ENCODE results near the gene PLCG2.
"Not testable (repeated sequence)": the region's sequence is repeated elsewhere in the genome, so short reads cannot be mapped to it uniquely, and the experiment has no call there.

The PLCG2 gene

DNA sequence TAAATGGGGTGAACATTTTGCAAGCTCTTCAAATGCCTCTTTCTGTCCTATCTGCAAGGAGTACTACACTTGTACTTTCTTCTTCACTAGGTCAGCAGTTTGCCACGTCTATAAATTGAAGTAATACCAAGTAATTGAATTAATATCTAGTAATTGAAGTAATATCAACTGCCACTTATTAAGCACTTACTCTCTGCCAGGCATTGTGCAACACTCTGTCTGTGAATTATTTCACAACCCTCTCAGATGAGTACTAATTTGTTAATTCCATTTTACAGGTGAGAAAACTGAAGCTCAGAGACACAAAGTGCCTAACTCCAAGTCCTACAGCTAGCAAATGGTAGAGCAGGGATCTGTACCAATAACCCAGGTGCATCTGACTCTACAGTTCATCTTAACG is 228.1 kb downstream of the PLCG2 start:
- H3K27ac ChIP-seq (ENCODE audit: low read depth, low read length): no peak overlapping the region
- H3K4me3 ChIP-seq (ENCODE audit: low read length): no peak overlapping the region
- H3K27me3 ChIP-seq (ENCODE audit: control insufficient read depth, insufficient read depth, low read length): no peaks in the 10 kb centered on the region

DNA sequence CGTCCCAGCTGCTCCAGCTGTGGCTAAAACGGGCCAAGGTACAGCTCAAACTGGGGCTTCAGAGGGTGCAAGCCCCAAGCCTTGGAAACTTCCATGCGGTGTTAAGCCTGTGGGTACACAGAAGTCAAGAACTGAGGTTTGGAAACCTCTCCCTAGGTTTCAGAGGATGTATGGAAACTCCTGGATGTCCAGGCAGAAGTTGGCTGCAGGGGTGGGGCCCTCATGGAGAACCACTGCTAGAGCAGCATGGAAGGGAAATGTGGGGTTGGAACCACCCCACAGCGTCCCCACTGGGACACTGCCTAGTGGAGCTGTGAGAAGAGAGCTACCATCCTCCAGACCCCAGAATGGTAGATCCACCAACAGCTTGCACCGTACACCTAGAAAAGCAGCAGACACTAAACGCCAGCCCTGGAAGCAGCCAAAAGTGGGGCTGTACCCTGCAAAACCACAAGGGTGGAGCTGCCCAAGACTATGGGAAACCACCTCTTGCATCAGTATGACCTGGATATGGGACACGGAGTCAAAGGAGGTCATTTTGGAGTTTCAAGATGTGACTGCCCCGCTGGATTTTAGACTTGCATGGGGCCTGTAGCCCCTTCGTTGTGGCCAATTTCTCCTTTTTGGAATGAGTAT is 230.0 kb downstream of the PLCG2 start:
- H3K27ac ChIP-seq (ENCODE audit: low read depth, low read length): no peak overlapping the region
- no peak overlapping the region for H3K4me3 ChIP-seq (ENCODE audit: low read length)
- H3K4me1 ChIP-seq (ENCODE audit: control insufficient read depth, insufficient read depth, low read length): no peaks in the 10 kb centered on the region
- no peaks in the 10 kb centered on the region for H3K36me3 ChIP-seq (ENCODE audit: control insufficient read depth, insufficient read depth, low read length)
- no peak overlapping the region for H3K9ac ChIP-seq (ENCODE audit: low read length)
- no peaks in the 10 kb centered on the region for H3K27me3 ChIP-seq (ENCODE audit: control insufficient read depth, insufficient read depth, low read length)

More for the DNA sequence above, 228.1 kb downstream of the PLCG2 start:
- Histone ChIP-seq H3K36me3 (ENCODE audit: control insufficient read depth, insufficient read depth, low read length) (no peaks in the 10 kb centered on the region), H3K4me1 (ENCODE audit: control insufficient read depth, insufficient read depth, low read length) (no peaks in the 10 kb centered on the region), H3K9ac (ENCODE audit: low read length) (no peak overlapping the region)

DNA sequence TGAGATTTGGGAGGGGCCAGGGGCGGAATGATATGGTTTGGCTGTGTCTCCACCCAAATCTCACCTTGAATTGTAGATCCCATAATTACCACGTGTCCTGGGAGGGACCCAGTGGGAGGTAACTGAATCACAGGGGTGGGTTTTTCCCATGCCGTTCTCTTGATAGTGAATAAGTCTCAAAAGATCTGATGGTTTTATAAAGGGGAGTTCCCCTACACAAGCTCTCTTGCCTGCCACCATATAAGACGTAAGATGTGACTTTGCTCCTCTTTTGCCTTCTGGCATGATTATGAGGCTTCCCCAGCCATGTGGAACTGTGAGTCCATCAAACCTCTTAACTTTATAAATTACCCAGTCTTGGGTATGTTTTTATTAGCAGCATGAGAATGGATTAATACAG is 230.7 kb downstream of the PLCG2 start:
- H3K9ac ChIP-seq (ENCODE audit: low read length); H3K4me3 ChIP-seq (ENCODE audit: low read length); H3K27ac ChIP-seq (ENCODE audit: low read depth, low read length); H3K36me3 ChIP-seq (ENCODE audit: control insufficient read depth, insufficient read depth, low read length); H3K27me3 ChIP-seq (ENCODE audit: control insufficient read depth, insufficient read depth, low read length); H3K4me1 ChIP-seq (ENCODE audit: control insufficient read depth, insufficient read depth, low read length): not testable (repeated sequence)

DNA sequence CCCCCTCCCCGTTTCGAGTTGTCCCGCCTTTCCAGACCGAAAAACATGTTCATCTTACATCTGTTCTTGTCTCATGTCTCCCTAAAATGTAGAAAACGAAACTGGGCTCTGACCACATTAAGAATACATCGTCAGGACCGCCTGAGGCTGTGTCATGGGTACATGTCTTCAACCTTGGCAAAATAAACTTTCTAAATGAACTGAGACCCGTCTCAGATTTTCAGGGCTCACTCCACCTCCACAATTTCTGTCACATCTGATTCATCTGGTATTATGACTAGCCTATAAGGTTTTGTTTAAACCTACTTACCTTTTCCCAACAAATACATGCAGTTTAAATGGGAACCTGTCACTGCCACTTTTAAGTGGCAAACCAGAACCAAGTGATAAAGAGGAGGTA is 231.6 kb downstream of the PLCG2 start:
- Histone ChIP-seq H3K36me3 (ENCODE audit: control insufficient read depth, insufficient read depth, low read length) (no peaks in the 10 kb centered on the region), H3K27ac (ENCODE audit: low read depth, low read length) (no peak overlapping the region), H3K9ac (ENCODE audit: low read length) (no peak overlapping the region), H3K4me3 (ENCODE audit: low read length) (peak overlapping the region; percentile 69), H3K27me3 (ENCODE audit: control insufficient read depth, insufficient read depth, low read length) (no peaks in the 10 kb centered on the region), H3K4me1 (ENCODE audit: control insufficient read depth, insufficient read depth, low read length) (no peaks in the 10 kb centered on the region)

DNA sequence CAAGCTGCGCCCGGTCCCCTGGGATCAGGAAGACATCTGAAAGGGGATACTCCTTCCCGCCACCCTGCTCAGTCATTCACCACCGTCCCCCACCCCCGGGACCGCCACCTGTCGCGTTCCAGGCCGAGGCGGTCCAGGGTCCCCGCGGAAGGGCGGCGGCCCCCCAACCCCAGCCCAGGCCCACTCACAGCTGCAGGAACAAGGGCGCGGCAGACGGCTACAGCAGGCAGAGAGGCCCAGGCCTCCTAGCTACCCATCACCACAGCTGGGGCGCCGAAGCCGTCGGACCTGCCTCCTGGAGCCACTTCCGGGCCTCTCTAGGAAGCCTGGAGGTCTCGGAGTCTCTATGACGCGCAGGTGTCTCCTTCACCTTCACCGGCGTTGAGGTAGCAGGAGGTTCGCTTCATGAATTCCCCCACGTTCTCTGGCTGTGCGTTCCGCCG is 232.1 kb downstream of the PLCG2 start, which contains the start of gene SDR42E1:
Gene SDR42E1, minus strand, starts transcription at position 272 of the 443 bp plus-strand sequence. CDS start 10,612 bp downstream, outside the sequence.
- Histone ChIP-seq H3K27ac (ENCODE audit: low read depth, low read length) (no peak within 1 kb of the TSS), H3K4me3 (ENCODE audit: low read length) (peak within 1 kb of the TSS; percentile 69), H3K27me3 (ENCODE audit: control insufficient read depth, insufficient read depth, low read length) (no peaks in the 10 kb centered on the region), H3K36me3 (ENCODE audit: control insufficient read depth, insufficient read depth, low read length) (no peaks in the 10 kb centered on the region), H3K9ac (ENCODE audit: low read length) (no peak within 1 kb of the TSS), H3K4me1 (ENCODE audit: control insufficient read depth, insufficient read depth, low read length) (no peaks in the 10 kb centered on the region)
